ENCODE results near the gene PTBP1. TPM values are rescaled to one million over a fixed set of nuclear protein-coding genes. Genes with fewer than 3 reads are reported as not detected.
A peak's percentile ranks its signal among the peaks of the same experiment; 100 is the strongest.

Gene PTBP1
- total RNA-seq, 1 donor from 2014 or later: 76.9 TPM

DNA sequence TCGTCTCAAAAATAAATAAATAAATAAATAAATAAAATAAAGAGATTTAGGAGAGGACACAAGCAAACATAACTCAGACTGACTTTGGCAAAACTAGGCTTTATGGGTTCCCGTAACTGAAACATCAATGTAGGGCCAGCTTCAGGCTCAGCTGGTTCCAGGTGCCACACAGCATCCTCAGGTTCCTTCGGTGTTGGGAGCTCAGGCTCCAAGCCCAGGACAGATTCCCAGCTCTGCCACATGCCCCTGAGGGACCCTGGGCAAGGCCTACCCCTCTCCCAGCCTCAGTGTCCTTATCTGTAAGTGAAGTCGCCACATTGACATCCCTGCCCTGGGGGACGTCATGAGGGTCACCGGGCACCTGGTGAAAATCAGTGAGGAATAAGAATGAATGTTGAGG, 27.6 kb upstream of the PTBP1 start:
- intact Hi-C loops (cut with DNase I): loop anchor here (1.0 to 5.0 kb wide), 3 partner anchors 93 to 213 kb away; partner anchors contain the start of gene WDR18
- no peak for DNase-seq (ENCODE audit: low spot score)

DNA sequence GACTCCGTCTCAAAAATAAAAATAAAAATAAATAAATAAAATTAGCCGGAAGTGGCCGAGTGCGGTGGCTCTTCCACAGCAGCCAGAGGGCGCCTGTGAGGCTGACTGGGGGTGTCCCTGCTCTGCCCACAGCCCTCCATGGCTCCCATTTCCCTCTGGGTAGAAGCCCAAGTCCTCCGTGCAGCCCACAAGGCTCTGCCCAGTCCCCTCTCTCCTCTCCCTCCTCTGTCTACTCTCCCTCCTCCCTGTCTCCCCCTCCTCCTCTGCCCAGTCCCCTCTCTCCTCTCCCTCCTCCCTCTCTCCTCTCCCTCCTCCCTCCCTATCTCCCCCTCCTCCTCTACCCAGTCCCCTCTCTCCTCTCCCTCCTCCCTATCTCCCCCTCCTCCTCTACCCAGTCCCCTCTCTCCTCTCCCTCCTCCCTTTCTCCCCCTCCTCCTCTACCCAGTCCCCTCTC, 25.9 kb upstream of the PTBP1 start:
- intact Hi-C loops (cut with DNase I): loop anchor here (5.0 kb wide), 2 partner anchors 91 to 211 kb away; partner anchors contain the start of gene WDR18
- DNase-seq (ENCODE audit: low spot score): no peak

DNA sequence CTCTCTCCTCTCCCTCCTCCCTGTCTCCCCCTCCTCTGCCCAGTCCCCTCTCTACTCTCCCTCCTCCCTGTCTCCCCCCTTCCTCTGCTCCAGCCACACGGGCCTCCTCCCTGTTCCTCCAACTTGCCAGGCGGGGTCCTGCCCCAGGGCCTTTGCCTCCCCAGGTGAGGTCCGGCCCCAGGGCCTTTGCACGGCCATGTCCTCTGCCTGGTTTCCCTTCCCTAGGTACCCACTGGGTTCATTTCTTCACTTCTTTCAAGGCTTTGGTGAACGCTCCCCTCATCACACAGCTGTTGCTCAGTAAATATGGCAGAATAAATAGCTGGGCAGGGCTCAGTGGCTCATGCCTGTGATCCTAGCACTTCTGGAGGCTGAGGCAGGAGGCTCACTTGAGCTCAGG, 25.2 kb upstream of the PTBP1 start:
- intact Hi-C loops (cut with DNase I): loop anchor here (5.0 kb wide), 2 partner anchors 90 to 210 kb away; partner anchors contain the start of gene WDR18
- no peak for DNase-seq (ENCODE audit: low spot score)

DNA sequence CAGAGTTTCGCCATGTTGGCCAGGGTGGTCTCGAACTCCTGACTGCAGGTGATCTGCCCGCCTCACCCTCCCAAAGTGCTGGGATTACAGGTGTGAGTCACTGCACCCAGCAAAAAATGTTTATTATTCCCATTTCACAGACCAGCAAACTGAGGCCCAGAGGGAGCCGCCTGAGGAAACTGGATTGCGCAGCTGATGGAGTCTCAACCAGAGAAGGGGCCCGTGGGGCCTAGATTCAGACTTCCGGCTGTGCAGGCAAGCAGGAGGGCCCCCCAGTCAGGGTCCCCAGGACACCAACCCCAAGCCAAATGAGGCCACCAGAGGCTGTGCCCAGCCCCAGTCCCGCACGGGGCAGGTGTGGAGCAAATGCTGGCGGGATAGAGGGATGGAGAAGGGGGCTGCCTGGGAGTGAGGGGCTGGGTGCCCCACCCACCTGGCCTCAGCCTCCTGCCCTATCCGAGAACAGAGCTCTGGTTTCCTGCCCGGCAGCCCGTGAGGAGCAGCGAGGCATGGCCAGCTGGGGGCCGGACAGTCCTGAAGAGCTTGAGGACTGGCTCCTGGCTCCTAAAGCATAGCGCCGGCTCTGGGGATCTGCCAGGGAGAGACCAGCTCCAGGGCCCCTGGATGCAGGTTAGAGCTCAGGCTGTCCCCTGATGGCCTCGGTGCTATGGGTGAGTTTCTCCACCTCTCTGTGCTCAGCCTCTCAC, 24.4 kb upstream of the PTBP1 start:
- intact Hi-C loops (cut with DNase I): loop anchor here (5.0 kb wide), 2 partner anchors 89 to 209 kb away; partner anchors contain the start of gene WDR18

DNA sequence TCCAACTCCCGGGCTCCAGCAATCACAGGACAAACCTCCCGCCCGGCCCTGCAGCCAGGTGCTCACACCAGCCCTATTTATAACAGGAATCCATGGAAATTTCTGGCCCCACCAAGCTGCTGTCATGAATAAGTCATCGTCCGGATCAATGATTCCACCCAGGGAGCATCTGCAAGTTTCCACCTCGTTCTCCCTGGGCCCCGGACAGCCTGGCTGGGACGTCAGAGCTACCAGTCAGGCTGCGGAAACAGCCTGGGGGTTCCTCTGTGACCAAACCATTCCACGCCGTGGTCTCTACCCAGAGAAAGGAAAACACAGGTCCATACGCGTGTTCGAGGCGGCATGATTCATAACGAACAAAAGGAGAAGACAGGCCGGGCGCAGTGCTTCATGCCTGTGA, 20.7 kb upstream of the PTBP1 start:
- intact Hi-C loops (cut with DNase I): no loop called here

More for the DNA sequence above, 24.4 kb upstream of the PTBP1 start:
- DNase-seq (ENCODE audit: low spot score): no peak

DNA sequence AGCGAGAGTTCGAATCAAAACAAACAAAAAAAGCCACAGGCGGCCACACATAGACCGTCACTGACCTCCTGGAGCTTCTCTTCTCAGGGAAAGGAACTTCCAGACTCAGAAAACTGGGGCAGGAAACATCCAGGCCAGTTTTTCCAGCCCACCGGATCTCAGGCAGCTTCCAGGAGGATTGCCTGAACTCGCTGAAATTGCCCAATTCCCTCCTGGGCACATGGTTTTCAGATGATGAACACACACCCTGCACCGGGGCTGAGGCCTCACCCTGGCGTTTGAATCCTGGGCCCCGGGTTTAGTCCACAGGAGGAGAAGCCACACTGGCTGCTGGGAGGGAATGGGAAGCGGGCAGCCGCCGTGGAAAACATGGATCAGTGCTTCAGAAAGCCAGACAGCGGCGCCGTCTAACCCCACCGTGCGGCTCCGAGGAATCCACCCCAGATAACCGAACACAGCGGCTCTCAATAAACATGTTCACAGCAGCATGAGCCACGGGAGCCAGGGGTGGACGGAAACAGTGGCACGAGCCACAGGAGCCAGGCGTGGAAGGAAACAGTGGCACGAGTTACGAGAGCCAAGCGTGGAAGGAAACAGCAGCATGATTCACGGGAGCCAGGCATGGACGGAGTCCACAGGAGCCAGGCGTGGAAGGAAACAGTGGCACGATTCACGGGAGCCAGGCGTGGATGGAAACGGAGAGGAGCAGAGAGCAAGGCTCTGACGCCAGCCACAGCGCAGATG, 18.2 kb upstream of the PTBP1 start:
- no peak for DNase-seq (ENCODE audit: low spot score)
- intact Hi-C loops (cut with DNase I): no loop called here

More for the DNA sequence above, 20.7 kb upstream of the PTBP1 start:
- DNase-seq (ENCODE audit: low spot score): no peak

DNA sequence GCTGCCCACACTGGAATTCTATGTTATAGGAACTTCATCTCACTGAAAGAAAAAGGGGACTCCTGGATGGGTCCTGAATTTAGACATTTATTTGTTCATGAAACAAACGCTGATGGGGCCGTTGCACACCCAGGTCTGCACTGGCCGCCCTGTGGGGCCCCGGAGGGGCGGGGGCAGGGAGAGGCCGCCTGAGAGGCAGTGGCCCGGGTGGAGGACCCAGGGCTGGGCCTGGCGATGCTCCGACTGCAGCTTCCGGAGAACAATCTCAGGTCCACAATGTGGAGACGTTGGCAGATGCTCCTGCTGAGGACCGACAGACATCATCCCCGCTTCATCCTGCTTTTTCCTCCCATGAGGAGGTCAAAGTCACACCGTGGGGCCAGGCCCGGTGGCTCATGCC, 16.3 kb upstream of the PTBP1 start:
- intact Hi-C loops (cut with DNase I): no loop called here
- DNase-seq (ENCODE audit: low spot score): no peak

DNA sequence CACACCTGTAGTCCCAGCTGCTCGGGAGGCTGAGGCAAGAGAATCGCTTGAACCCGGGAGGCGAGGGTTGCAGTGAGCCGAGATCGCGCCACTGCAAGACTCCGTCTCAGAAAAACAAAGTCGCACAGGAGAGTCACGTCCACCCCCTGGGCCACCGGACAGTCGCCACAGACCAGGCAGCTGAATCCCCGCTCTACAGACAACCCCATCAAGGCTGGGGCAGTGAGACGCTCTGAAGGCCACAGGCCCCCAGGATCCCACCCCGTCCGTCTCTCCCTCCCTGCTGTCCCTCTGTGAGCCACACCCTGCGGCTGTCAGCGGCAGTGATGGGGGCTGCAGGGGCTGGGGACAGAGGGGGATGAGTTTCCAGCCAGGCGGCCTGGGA, 15.5 kb upstream of the PTBP1 start:
- no peak for DNase-seq (ENCODE audit: low spot score)
- intact Hi-C loops (cut with DNase I): no loop called here

DNA sequence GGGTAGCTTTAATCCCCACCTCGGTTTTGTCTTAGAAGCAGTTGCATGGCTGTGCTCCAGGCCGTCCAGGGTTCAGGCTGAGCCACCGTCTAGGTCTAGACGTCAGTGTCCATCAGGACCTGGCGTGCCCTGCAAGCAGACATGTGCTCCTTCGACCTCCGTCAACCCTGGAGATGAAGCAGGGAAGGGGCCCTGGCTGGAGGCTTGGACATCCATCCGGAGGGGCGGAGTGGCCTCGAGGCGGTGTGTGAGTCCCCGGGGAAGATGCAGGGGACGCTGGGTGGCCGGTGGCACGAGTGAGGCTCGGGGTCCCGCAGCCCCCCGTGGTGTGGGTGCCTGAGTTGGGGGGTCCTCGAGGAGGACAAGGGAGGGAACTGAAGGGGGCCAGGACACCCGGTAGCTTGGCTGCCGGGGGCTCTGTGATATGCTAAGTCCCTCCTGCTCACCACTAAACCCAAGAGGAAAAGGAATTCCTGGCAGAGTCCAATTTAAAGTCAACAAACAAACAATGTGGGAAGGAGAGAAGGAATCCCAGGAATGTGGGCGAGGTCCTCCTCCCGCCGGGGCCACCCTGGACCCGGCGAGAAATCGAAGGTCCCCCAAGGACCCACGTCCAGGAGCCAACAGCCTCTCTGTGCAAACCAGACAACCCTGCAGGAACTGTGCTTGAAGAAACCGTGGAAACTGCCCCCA, 14.9 kb upstream of the PTBP1 start:
- no peak for DNase-seq (ENCODE audit: low spot score)

DNA sequence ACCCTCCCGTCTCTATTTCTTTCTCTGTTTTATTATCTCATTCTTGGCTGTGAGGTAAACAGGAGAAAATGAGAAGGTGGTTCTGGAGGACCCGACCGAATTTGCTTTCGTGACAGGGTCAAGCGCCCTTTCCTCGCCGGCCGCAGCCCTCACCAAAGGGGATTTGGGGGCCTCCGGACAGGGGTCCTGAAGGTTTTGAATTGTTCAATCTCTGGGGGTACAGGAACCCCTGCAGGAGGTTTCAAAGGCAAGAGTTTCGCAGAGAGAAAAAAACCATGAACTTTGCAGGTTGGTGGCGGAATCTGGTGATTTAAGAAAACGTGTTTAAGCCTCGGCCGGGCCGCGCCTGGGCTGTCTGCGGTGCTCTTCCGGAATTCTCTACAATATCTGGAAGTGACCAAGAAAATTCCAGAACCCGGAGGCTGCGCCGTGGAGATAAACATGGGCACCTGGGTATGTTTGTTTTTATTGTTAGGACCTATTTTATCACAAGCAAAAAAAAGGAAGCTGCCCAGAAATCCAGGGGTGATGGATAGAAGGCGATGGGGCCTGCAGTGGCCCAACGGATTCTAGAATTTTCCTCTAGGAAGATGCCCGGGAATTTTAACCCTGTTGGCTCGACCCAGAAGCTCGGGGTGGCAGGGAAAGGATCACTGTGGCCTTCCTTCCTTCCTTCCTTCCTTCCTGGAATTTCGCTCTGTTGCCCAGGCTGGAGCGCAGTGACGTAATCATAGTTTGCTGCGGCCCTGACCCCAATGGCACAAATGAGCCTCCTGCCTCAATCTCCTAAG, 14.2 kb upstream of the PTBP1 start:
- DNase-seq (ENCODE audit: low spot score): no peak

More for the DNA sequence above, 14.9 kb upstream of the PTBP1 start:
- intact Hi-C loops (cut with DNase I): no loop called here

DNA sequence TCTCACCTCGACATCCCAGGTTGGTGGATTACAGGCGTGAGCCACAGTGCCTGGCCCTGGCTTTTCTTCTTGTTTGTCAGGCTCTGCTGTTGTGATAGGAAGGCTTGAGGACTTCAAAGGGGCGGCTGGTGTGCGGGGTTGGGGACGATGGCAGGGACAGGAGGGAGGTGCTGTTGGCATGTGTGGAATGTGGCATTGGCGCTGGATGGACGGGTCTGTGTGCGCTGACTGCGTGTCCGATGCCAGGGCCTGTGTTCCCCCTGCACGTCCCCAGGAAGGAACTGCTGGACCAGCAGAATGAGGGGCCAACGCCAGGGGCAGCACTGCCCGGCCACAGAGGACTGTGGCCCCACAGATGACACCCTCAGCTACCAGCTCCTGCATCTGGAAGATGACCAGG, 12.7 kb upstream of the PTBP1 start:
- intact Hi-C loops (cut with DNase I): no loop called here
- no peak for DNase-seq (ENCODE audit: low spot score)

More for the DNA sequence above, 14.2 kb upstream of the PTBP1 start:
- intact Hi-C loops (cut with DNase I): no loop called here

DNA sequence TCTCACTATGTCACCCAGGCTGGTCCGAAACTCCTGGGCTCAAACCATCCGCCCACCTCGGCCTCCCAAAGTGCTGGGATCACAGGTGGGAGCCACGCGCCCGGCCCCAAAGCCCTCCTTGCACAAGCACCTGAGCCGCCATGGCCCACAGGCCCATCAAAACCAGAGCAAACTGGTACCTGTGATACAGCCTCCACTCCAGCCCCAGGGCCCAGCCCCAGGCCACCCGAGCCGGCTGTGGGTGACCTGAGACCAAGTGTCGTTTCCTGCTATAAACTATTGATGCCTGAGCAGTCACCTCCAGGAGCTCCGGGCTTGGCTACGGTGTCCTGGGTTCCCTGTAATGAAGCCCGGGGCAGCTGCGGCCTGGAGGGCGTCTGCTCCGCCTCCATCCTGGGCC, 9.7 kb upstream of the PTBP1 start:
- no peak for DNase-seq (ENCODE audit: low spot score)
- intact Hi-C loops (cut with DNase I): no loop called here

DNA sequence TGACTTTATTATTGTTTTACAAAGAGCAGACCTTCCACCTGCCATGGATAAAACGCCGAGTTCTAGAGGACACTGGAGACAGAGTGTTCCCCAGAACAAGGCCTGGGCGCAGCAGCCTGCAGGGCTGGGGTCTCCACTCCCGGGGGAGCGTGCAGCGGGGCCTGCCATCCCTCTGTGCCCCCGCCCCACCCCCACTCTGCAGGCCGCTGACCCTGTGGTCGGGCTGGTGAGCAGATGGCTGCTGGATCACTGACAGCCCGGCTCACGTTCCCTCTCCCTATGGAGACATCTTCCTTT, 8.6 kb upstream of the PTBP1 start:
- intact Hi-C loops (cut with DNase I): no loop called here
- no peak for DNase-seq (ENCODE audit: low spot score)

DNA sequence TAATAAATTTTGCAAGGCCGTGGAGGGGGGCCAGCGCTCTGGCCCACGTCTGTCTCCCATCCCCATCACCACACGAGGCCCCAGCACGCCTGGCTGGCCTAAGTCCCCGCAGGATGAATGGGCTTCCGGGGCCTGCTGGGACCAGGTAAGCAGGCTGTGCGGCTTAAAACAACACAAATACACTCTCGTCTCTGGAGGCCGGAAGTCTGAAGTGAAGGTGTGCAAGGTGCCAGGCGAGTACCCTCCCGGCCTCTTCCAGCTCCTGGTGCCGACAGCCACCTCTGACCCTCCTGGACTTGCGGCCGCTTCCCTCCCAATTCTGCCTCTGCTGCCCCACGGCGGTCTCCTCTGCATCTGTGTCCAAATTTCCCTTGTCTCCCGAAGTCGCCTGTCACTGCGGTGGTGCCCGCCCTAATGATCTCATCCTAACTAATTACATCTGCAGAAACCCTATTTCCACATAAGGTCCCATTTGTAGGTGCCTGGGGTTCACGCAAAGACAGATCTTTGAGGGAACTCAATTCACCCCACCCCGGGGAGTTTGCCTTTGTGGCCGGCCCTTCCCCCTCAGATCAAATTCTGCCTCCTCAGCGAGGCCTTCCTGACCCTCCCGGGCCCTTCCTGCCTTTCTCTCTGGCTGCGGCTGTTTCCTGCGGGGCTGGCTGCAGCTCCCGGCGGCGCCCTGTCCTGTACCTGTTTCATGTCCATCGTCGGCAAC, 8.1 kb upstream of the PTBP1 start:
- intact Hi-C loops (cut with DNase I): no loop called here
- peak; percentile 89 for DNase-seq (ENCODE audit: low spot score)

DNA sequence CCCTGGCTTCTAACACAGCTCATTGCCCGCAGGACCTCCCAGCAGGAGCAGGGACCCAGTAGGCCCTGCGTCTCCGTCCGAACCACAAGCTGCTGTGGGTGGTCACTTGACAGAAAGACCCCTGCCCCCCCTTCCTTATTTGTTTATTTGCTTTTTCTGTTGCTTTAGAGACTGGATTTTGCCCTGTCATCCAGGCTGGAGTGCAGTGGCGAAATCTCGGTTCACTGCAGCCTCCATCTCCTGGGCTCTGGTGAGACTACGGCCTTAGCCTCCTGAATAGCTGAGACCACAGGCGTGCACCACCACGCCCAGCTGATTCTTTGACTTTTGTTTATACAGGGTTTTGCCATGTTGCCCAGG, 7.6 kb upstream of the PTBP1 start:
- intact Hi-C loops (cut with DNase I): no loop called here
- DNase-seq (ENCODE audit: low spot score): no peak

DNA sequence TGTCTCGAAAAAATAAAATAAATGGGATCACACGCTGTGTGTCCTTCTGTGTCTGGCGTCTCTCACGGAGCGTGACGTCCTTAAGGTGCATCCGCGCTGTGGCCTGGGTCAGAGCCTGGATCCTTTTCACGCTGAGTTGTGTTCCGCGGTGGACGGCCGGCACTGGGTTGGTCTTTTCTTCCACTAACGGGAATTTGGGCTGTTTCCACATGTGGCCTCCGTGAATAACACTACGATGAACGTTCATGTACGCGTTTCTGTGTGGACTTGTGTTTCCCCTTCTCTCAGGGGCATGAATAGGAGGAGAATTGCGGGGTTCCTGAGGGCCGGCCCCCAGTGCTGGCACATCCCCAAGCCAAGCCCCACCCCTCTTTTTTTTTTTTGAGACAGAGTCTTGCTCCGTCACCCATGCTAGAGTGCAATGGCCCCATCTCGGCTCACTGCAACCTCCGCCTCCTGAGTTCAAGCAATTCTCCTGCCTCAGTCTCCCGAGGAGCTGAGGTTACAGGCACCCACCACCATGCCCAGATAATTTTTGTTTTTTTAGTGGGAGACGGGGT, 6.2 kb upstream of the PTBP1 start:
- DNase-seq (ENCODE audit: low spot score): no peak
- intact Hi-C loops (cut with DNase I): no loop called here

DNA sequence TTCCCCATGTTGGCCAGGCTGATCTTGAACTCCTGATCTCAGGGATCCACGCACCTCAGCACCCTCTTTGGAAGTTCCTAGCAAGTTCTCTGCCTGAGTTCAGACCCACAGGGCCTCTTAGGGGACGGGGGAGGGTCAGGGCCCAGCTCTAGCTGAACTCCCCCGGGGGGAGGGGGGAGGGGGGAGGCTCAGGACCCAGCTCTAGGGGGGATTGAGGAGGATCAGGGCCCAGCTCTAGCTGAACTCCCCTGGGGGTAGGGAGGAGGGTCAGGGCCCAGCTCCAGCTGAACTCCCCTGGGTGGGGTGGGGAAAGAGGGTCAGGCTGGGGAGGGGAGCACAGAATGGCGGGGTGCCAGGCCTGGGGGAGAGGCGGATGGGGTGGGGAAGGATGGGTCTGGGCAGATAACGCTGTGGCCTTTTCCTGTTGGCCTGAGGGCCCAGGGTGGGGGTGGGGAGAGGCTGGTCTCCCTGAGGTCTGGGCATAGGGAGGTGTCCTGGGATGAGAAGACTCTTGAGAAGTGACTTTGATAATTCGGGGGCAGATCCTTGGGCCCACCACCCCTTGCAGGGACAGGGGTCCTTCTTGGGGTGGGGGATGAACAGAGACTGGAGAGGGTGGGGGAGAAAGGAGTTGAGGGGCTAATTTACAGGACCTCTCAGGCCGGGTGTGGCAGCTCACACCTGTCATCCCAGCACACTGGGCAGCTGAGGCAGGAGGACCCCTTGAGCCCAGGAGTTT, 5.5 kb upstream of the PTBP1 start:
- intact Hi-C loops (cut with DNase I): no loop called here
- no peak for DNase-seq (ENCODE audit: low spot score)

DNA sequence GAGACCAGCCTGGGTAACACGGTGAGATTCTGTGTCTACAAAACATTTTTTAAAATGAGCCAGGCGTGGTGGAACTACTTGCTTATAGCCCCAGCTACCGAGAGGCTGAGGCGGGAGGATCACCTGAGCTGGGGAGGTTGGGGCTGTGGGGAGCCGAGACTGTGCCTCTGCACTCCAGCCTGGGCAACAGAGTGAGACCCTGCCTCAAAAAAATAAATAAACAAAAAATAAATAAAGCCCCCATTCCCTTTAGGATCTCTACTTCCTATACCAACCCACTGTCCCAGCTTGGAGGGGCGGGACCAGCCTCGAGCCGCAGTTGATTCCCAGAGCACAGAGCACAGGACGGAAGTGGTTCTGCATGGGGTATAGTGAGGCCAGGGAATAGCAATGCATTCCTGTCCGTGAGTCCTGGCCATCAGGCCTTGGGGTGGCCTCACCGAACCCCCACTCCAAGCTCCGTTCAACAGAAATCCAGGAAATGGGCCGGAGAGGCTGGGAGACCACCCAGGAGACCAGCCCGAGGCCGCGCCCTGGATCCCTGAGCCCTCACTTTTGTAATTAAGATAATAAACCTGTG, 4.9 kb upstream of the PTBP1 start:
- DNase-seq (ENCODE audit: low spot score): no peak
- intact Hi-C loops (cut with DNase I): no loop called here

All from cardiac septum (tissue), 1 donor.